H1 (cell line): ENCODE results near the gene NOX5. TPM values are rescaled to one million over a fixed set of nuclear protein-coding genes. Genes with fewer than 3 reads are reported as not detected.
A peak's percentile ranks its signal among the peaks of the same experiment; 100 is the strongest.

ENCODE experiments used
- CTCF ChIA-PET: fragments of 300-600 bp; sonication (Branson Sonifier 250); formaldehyde crosslinking; loops from one replicate; lab custom pipeline; 2021; ENCODE audit not compliant: partially characterized antibody; lab: Charles Lee
- POLR2A ChIA-PET: fragments of 300-600 bp; sonication (Branson Sonifier 250); formaldehyde crosslinking; loops from one replicate; lab custom pipeline; 2021; ENCODE audit warnings: inconsistent platforms; ENCODE audit not compliant: partially characterized antibody; lab: Charles Lee
- DNase-seq, 2 experiments: peaks; one replicate each; pipeline versions ENCODE4 v3.0.0 to v3.0.0-alpha.2; 2010 to 2022; ENCODE audit warnings: low spot score in 2 of 2, low read depth in 1 of 2, mixed read lengths in 1 of 2
- FAIRE-seq: peaks from 2 replicates; lab custom pipeline; 2011; peaks lifted over from hg19 to GRCh38; lab: Jason Lieb, UNC
- H2AFZ ChIP-seq: 2 replicates; pipeline ENCODE4 v1.8.1; 2012; ENCODE audit warnings: low read length, inconsistent platforms
- H2AK5ac ChIP-seq: 2 replicates; pipeline ENCODE4 v1.6.1; 2013; ENCODE audit warnings: low read depth, low read length
- H2BK120ac ChIP-seq: replicated peaks from 2 replicates; pipeline ENCODE3; 2013; ENCODE audit warnings: low read depth, low read length, inconsistent platforms
- H2BK12ac ChIP-seq: 2 replicates; pipeline ENCODE4 v1.6.1; 2013; ENCODE audit warnings: low read depth, low read length
- H2BK15ac ChIP-seq: 2 replicates; pipeline ENCODE4 v1.6.1; 2013; ENCODE audit warnings: low read length
- H2BK20ac ChIP-seq: 2 replicates; pipeline ENCODE4 v1.6.1; 2013; ENCODE audit warnings: low read length
- H2BK5ac ChIP-seq: 2 replicates; pipeline ENCODE4 v1.6.1; 2013; ENCODE audit warnings: low read depth, low read length
- H3K14ac ChIP-seq: 2 replicates; pipeline ENCODE4 v1.6.1; 2013; ENCODE audit warnings: inconsistent platforms; ENCODE audit not compliant: insufficient read length
- H3K18ac ChIP-seq: 2 replicates; pipeline ENCODE4 v1.6.1; 2013; ENCODE audit warnings: low read length; ENCODE audit errors: extremely low read depth
- H3K23ac ChIP-seq: 2 replicates; pipeline ENCODE4 v1.6.1; 2013; ENCODE audit warnings: inconsistent platforms; ENCODE audit not compliant: insufficient read length
- H3K23me2 ChIP-seq: 2 replicates; pipeline ENCODE4 v1.6.1; 2013; ENCODE audit warnings: low read depth, low read length
- H3K27ac ChIP-seq: 2 replicates; pipeline ENCODE4 v1.6.1; 2011; ENCODE audit warnings: low read depth, low read length, inconsistent platforms
- H3K27me3 ChIP-seq, 4 experiments: replicated peaks in 1 of 4; 1 replicate in 1 of 4; 2 replicates in 3 of 4; pipeline versions ENCODE4 v1.6.1 to v1.8.1; 2011 to 2013; ENCODE audit warnings: low read length in 3 of 4, mild to moderate bottlenecking in 3 of 4, inconsistent platforms in 2 of 4, mixed read lengths in 2 of 4, moderate library complexity in 1 of 4; ENCODE audit not compliant: control insufficient read depth in 3 of 4, insufficient read depth in 3 of 4; ENCODE audit errors: extremely low read depth in 1 of 4
- H3K36me3 ChIP-seq, 4 experiments: 2 replicates each; pipeline versions ENCODE4 v1.6.1 to v1.8.1; 2011 to 2013; ENCODE audit warnings: mild to moderate bottlenecking in 4 of 4, low read length in 3 of 4, moderate library complexity in 2 of 4, control low read depth in 1 of 4, inconsistent platforms in 1 of 4; ENCODE audit not compliant: insufficient read depth in 4 of 4, control insufficient read depth in 2 of 4
- H3K4ac ChIP-seq: replicated peaks from 2 replicates; pipeline ENCODE3; 2013; ENCODE audit warnings: low read length, low read depth, mixed read lengths, inconsistent platforms; ENCODE audit not compliant: insufficient read length
- H3K4me1 ChIP-seq, 4 experiments: replicated peaks in 1 of 4; 1 replicate in 1 of 4; 2 replicates in 3 of 4; pipeline versions ENCODE4 v1.6.1 to v1.8.1; 2011 to 2013; ENCODE audit warnings: low read length in 3 of 4, inconsistent platforms in 2 of 4, mixed read lengths in 1 of 4; ENCODE audit not compliant: insufficient read depth in 4 of 4, control insufficient read depth in 3 of 4
- H3K4me2 ChIP-seq, 2 experiments: 2 replicates each; pipeline versions ENCODE4 v1.6.1 to v1.8.1; 2011 to 2013; ENCODE audit warnings: low read depth in 2 of 2, low read length in 2 of 2, control low read depth in 1 of 2, inconsistent platforms in 1 of 2, mild to moderate bottlenecking in 1 of 2; ENCODE audit not compliant: insufficient read depth in 1 of 2
- H3K4me3 ChIP-seq, 4 experiments: fragments of 200-600, 300-600 bp in 1 of 4; sonication (generic), shearing (Covaris generic), sonication (Bioruptor Twin) in 1 of 4; 2 replicates each; pipeline versions ENCODE4 v1.5.1 to v1.8.1; 2011 to 2016; ENCODE audit warnings: low read length in 4 of 4, low read depth in 3 of 4, control low read depth in 2 of 4, inconsistent platforms in 2 of 4, mild to moderate bottlenecking in 2 of 4, mixed read lengths in 1 of 4, moderate library complexity in 1 of 4; ENCODE audit not compliant: insufficient read depth in 2 of 4; ENCODE audit errors: extremely low read depth in 1 of 4
- H3K56ac ChIP-seq: replicated peaks from 2 replicates; pipeline ENCODE3; 2013; ENCODE audit warnings: low read depth, mild to moderate bottlenecking, mixed read lengths, low read length, inconsistent platforms; ENCODE audit not compliant: insufficient read length
- H3K79me1 ChIP-seq: 2 replicates; pipeline ENCODE4 v1.6.1; 2013; ENCODE audit warnings: low read depth, low read length, control low read depth
- H3K79me2 ChIP-seq, 2 experiments: 2 replicates each; pipeline versions ENCODE4 v1.6.1 to v1.8.1; 2012 to 2013; ENCODE audit warnings: low read length in 2 of 2, mild to moderate bottlenecking in 2 of 2, inconsistent platforms in 1 of 2; ENCODE audit not compliant: insufficient read depth in 2 of 2, control insufficient read depth in 1 of 2
- H3K9ac ChIP-seq, 4 experiments: replicated peaks in 1 of 4; 1 replicate in 1 of 4; 2 replicates in 3 of 4; pipeline versions ENCODE4 v1.6.1 to v1.8.1; 2011 to 2013; ENCODE audit warnings: low read depth in 3 of 4, low read length in 3 of 4, control low read depth in 2 of 4, mild to moderate bottlenecking in 2 of 4, moderate library complexity in 2 of 4, inconsistent platforms in 1 of 4; ENCODE audit errors: extremely low read depth in 1 of 4
- H3K9me3 ChIP-seq, 2 experiments: 2 replicates each; pipeline versions ENCODE4 v1.6.1 to v1.8.1; 2012 to 2013; ENCODE audit warnings: mild to moderate bottlenecking in 2 of 2, moderate library complexity in 2 of 2, control low read depth in 1 of 2, inconsistent platforms in 1 of 2, low read depth in 1 of 2, low read length in 1 of 2, mixed read lengths in 1 of 2; ENCODE audit not compliant: insufficient read depth in 2 of 2
- H4K20me1 ChIP-seq, 2 experiments: replicated peaks in 1 of 2; 2 replicates each; pipeline versions ENCODE3 to v1.8.1; 2011 to 2013; ENCODE audit warnings: inconsistent platforms in 2 of 2, low read length in 2 of 2, mild to moderate bottlenecking in 1 of 2; ENCODE audit not compliant: insufficient read depth in 2 of 2, control insufficient read depth in 1 of 2
- H4K5ac ChIP-seq: 2 replicates; pipeline ENCODE4 v1.6.1; 2013; ENCODE audit warnings: low read length, low read depth, mixed read lengths, inconsistent platforms; ENCODE audit not compliant: insufficient read length
- H4K8ac ChIP-seq: 2 replicates; pipeline ENCODE4 v1.8.0; 2013; ENCODE audit warnings: mild to moderate bottlenecking, moderate library complexity, low read length, inconsistent platforms; ENCODE audit not compliant: insufficient read depth; ENCODE audit errors: extremely low read depth
- H4K91ac ChIP-seq: replicated peaks from 2 replicates; pipeline ENCODE3; 2013; ENCODE audit warnings: low read length, mixed read lengths, inconsistent platforms; ENCODE audit not compliant: insufficient read length
- ASH2L ChIP-seq: fragments of 200-600, 300-600 bp; sonication (generic); IDR thresholded peaks from one replicate; pipeline ENCODE4 v1.7.1; 2017; ENCODE audit warnings: low read length
- CHD1 ChIP-seq: IDR thresholded peaks from 2 replicates; pipeline ENCODE4 v1.6.1; 2012; ENCODE audit warnings: low read depth, low read length, improper control_type of control experiment
- CHD2 ChIP-seq: IDR thresholded peaks from 2 replicates; pipeline ENCODE4 v1.6.1; 2012; ENCODE audit warnings: low read length, improper control_type of control experiment
- E2F6 ChIP-seq: IDR thresholded peaks from 2 replicates; pipeline ENCODE4 v1.6.1; 2012; ENCODE audit warnings: inconsistent platforms
- MAFK ChIP-seq: IDR thresholded peaks from 2 replicates; pipeline ENCODE4 v1.6.1; 2012; ENCODE audit warnings: low read depth, mild to moderate bottlenecking, improper control_type of control experiment, low read length
- RXRA ChIP-seq: IDR thresholded peaks from 2 replicates; pipeline ENCODE4 v1.6.1; 2011; ENCODE audit warnings: low read depth, mild to moderate bottlenecking, low read length, moderate library complexity; ENCODE audit not compliant: insufficient read depth
- YY1 ChIP-seq: IDR thresholded peaks from 2 replicates; pipeline ENCODE4 v1.6.1; 2011; ENCODE audit warnings: low read depth, mild to moderate bottlenecking, low read length
- ZNF274 ChIP-seq: IDR thresholded peaks from 2 replicates; pipeline ENCODE4 v1.7.0; 2012; ENCODE audit warnings: low read length, borderline replicate concordance; ENCODE audit errors: extremely low read depth
- WGBS, 2 experiments: shearing (Covaris generic) in 1 of 2; methylation state at CpG; one replicate each; pipeline versions ENCODE4 v1.1.6 to v1.1.7; 2013 to 2015; ENCODE audit warnings: low lambda C conversion rate in 2 of 2, mixed read lengths in 2 of 2, inconsistent platforms in 1 of 2, low coverage in 1 of 2, missing lambda C conversion rate in 1 of 2; ENCODE audit not compliant: insufficient replicate concordance in 2 of 2, insufficient coverage in 1 of 2, insufficient read length in 1 of 2; ENCODE audit errors: extremely low coverage in 1 of 2, missing lambda C conversion rate in 1 of 2; 5-methylcytosine and 5-hydroxymethylcytosine counted together
- polyA plus RNA-seq, 7 experiments: library from polyadenylated mRNA; depleted of rRNA in 3 of 7; stranded (reverse) in 5 of 7; unstranded in 2 of 7; fragments of >200 nt in 5 of 7; fragments of 200-250 nt in 2 of 7; gene quantifications; 1 replicate in 5 of 7; 2 replicates in 1 of 7; 4 replicates in 1 of 7; pipeline versions ENCODE4 v1.2.1 to v1.2.3, GENCODE V29; 2011 to 2013; ENCODE audit warnings: missing spikeins in 2 of 7, mixed read lengths in 2 of 7
- total RNA-seq: library from RNA; stranded (reverse); fragmentation: NEBNext Ultra II Directional; extraction: Animal tissue kit (Norgen Biotek cat#: 25700); gene quantifications from 2 replicates; pipeline ENCODE4 v1.2.1, GENCODE V29; 2021

The NOX5 gene
- total and polyA plus RNA-seq, 2 of the 8 experiments (the other 6 are each of a cell fraction or from before 2014, with no cell fraction given), result under 0.01 TPM; not detected in 1

- FAIRE-seq, result no peak
- Histone ChIP-seq H2BK12ac (no peak overlapping the region), H2BK15ac (0 out of 2 replicates have a peak overlapping the region, but pooled peaks have one; percentile 22), H2AK5ac (no peak overlapping the region), H2BK20ac (no peak overlapping the region), H4K91ac (no peak overlapping the region), H3K9ac (no peak overlapping the region), H3K27ac (no peak overlapping the region), H3K23me2 (no peaks in the 10 kb centered on the region), H3K27me3 (no peaks in the 10 kb centered on the region; a peak in 1 of 7 replicates), H2BK5ac (no peak overlapping the region), H3K56ac (no peak overlapping the region), H3K4me3 (no peak overlapping the region), H3K79me2 (no peaks in the 10 kb centered on the region), H3K79me1 (no peaks in the 10 kb centered on the region), H3K36me3 (no peaks in the 10 kb centered on the region), H4K8ac (no peak overlapping the region), H3K23ac (no peak overlapping the region), H2AFZ (no peak overlapping the region), H3K18ac (no peak overlapping the region), H3K4ac (no peak overlapping the region), H4K20me1 (no peaks in the 10 kb centered on the region), H2BK120ac (no peak overlapping the region), H3K9me3 (no peaks in the 10 kb centered on the region), H4K5ac (no peak overlapping the region), H3K4me2 (no peak overlapping the region), H3K4me1 (peaks cover 4 to 15% (median 9%) of the 10 kb centered on the region in 4 experiments), H3K14ac (no peak overlapping the region)
- ChIA-PET POLR2A (interaction anchor here (1.4 kb wide), 1 partner anchor 19 kb away, joined by 5 read pairs; no protein-coding TSS in a partner anchor), CTCF (interaction anchor here (0.9 to 1.4 kb wide), 4 partner anchors 9 to 126 kb away, joined by 3 to 5 read pairs (median 4); no protein-coding TSS in a partner anchor)
- DNase-seq, result no peak
- TF ChIP-seq MAFK, result no peak
- no peak for TF ChIP-seq ASH2L
- TF ChIP-seq ZNF274, result no peak
- no peak for TF ChIP-seq CHD1
- TF ChIP-seq E2F6, result no peak
- TF ChIP-seq YY1, result no peak
- TF ChIP-seq CHD2, result no peak
- TF ChIP-seq RXRA, result no peak
- 88% methylated on average over 7 of the region's 7 CpGs; no CpG with 5 or more reads in 1 of the 2 experiments for WGBS, 2 experiments
Measured at GRCh38 chr15:69098771-69099170, 84.3 kb downstream of the NOX5 start.
